ENCODE data around the gene TSPAN9.

DNA sequence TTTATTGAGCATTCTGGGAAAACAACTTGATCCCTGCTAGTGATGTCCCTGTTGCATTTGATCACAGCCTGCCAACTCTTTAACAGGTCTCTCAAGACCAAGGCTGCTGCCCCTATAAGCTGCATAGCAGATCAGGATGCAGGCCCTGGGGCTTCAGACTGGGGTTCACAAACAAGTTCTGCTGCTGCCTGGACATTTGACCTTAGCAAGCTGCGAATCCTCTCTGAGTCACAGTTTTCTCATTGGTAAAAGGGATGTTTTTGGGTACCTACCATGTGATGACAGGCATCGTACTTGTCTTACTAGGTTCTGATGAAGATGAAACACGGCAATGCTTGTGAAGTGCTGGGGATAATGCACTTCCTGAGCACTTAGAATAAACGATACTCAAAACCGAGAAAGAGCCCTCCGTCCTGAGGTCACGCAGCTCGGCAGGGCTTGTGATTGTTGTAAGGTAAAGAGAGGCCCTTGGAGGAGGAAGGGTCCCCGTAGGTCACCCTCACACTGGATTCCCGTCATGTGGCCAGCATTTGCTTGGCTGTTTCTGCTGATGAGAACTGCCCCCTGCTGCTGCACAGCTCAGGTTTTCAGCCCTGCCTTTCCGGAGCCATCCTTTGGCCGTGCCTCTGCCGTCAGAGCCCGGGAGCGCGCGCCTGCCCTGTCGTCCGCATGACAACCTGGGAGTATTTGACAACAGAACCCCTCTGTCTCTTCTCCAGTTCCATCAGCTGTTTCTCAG is 39.1 kb downstream of the TSPAN9 start:
- TF ChIP-seq, protein P1, sequence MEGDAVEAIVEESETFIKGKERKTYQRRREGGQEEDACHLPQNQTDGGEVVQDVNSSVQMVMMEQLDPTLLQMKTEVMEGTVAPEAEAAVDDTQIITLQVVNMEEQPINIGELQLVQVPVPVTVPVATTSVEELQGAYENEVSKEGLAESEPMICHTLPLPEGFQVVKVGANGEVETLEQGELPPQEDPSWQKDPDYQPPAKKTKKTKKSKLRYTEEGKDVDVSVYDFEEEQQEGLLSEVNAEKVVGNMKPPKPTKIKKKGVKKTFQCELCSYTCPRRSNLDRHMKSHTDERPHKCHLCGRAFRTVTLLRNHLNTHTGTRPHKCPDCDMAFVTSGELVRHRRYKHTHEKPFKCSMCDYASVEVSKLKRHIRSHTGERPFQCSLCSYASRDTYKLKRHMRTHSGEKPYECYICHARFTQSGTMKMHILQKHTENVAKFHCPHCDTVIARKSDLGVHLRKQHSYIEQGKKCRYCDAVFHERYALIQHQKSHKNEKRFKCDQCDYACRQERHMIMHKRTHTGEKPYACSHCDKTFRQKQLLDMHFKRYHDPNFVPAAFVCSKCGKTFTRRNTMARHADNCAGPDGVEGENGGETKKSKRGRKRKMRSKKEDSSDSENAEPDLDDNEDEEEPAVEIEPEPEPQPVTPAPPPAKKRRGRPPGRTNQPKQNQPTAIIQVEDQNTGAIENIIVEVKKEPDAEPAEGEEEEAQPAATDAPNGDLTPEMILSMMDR (conservative IDR thresholded peaks at IDR 0.05): no peak
- no peak for TF ChIP-seq EZH2 (IDR thresholded peaks at IDR 0.05; ENCODE audit: low read depth)
